Omental fat pad (tissue), 4 donors: ENCODE data around the gene EIF2B2. TPM values are rescaled to one million over a fixed set of nuclear protein-coding genes. Genes with fewer than 3 reads are reported as not detected.

Experiments used
- ATAC-seq: fragments of 150-250 bp; one replicate; pipeline ENCODE4 v1.9.1; 2016; ENCODE audit warnings: mild to moderate bottlenecking, moderate library complexity; ENCODE audit not compliant: low FRiP score
- DNase-seq: peaks from one replicate; pipeline ENCODE4 v3.0.0-alpha.2; 2019; ENCODE audit warnings: low spot score
- CTCF ChIP-seq, 3 donors: fragments of 450-650 bp; IDR thresholded peaks; one replicate each; pipeline ENCODE4 v1.5.1; 2016 to 2017; ENCODE audit warnings: antibody characterized with exemption in 3 of 3, mild to moderate bottlenecking in 3 of 3, moderate library complexity in 2 of 3
- small RNA-seq: library from RNA; depleted of rRNA; stranded (forward); fragments of <200 nt; gene quantifications from one replicate; pipeline ENCODE3, GENCODE V24; 2016
- total RNA-seq, 4 donors: library from RNA; depleted of rRNA; stranded (reverse); fragments of >200 nt; gene quantifications; one replicate each; pipeline ENCODE4 v1.1.0, GENCODE V29; 2016

EIF2B2 gene
- total RNA-seq, 4 donors from 2014 or later: 23.6 to 42.0 (median 35.2) TPM

DNA sequence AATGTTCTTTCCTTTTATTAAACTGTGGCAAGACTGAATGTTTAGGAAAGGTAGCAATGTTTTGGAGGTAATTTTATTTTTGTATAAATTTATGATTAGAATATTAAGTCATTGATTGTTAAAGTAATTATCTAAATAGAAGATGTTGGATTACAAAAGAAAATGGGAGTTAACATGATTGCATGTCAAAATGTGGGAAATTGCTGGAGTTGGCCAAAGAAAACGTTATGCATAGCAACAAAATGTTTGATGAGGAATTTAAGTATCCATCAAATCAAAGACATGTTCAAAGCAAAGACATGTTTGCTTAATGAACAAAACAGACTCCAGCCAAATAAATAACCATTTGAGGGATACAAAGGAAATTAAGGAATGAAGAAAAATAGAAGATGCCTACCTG is 51.7 kb downstream of the EIF2B2 start:
- DNase-seq: no peak
- no peak for TF ChIP-seq CTCF (IDR thresholded peaks at IDR 0.05)
- no peak for ATAC-seq

DNA sequence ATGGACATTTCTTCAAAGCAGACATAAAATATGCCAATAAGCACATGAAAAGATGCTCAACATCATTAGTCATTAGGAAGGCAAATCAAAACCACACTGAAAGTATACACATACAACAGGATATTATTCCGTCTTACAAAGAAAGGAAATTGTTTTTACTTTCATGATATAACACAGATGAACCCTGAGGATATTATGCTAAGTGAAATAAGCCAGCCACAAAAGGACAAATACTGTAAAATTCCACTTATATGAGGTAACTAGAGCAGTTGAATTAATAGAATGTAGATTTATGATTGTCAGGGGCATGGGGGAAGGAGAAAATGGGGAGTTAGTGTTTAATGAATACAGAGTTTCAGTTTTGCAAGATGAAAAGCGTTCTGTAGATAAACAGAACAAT is 56.9 kb downstream of the EIF2B2 start:
- no peak for DNase-seq

DNA sequence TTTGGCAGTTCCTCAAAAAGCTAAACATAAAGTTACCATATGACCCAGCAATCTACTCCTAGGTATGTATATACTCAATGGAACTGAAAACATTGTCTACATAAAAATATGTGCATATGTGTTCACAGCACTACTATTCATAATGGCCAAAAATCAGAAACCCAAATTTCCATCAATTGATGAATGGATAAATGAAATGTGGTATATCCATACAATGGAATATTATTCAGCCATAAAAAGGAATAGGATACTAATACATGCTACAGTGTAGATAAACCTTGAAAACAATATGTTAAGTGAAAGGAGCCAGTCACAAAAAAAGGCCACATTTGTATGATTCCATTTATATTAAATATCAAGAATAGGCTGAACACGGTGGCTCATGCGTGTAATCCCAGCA is 57.7 kb downstream of the EIF2B2 start:
- DNase-seq (no peak), ATAC-seq (no peak)
- TF ChIP-seq CTCF (IDR thresholded peaks at IDR 0.05): no peak

More for the DNA sequence above, 56.9 kb downstream of the EIF2B2 start:
- no peak for TF ChIP-seq CTCF (IDR thresholded peaks at IDR 0.05)
- ATAC-seq: no peak

Small RNA genes within 50 kb of the gene (small RNA-seq; reads per million reads assigned to genes)
- not detected for gene RNU6-689P

Other genes with a start within 250 kb of the EIF2B2 start
- gene YLPM1, start 239.6 kb upstream of the EIF2B2 start, total RNA-seq: 10 to 100 TPM; 28.9 to 73.1 (median 47.3) TPM
- gene PROX2, start 126.8 kb upstream of the EIF2B2 start, total RNA-seq: not detected
- 100 to 1,000 TPM; 102 to 144 (median 114) TPM for gene DLST, start 121.0 kb upstream of the EIF2B2 start, total RNA-seq
- gene RPS6KL1, start 79.7 kb upstream of the EIF2B2 start, total RNA-seq: 1 to 10 TPM; 1.3 to 5.2 (median 1.5) TPM
- 10 to 100 TPM in 1 of 4 donors, 1 to 10 TPM in 3; 3.2 to 28.4 (median 7.1) TPM for gene PGF, start 47.3 kb upstream of the EIF2B2 start, total RNA-seq
- 10 to 100 TPM; 20.4 to 47.1 (median 24.4) TPM for gene MLH3, start 48.5 kb downstream of the EIF2B2 start, total RNA-seq
- 10 to 100 TPM; 10.7 to 17.0 (median 13.2) TPM for gene ACYP1, start 61.1 kb downstream of the EIF2B2 start, total RNA-seq
- gene ZC2HC1C, start 66.7 kb downstream of the EIF2B2 start, total RNA-seq: 1 to 10 TPM in 3 of 4 donors, under 1 TPM in 1; 0.48 to 5.6 (median 1.5) TPM
- 10 to 100 TPM; 40.1 to 68.3 (median 54.8) TPM for gene NEK9, start 124.1 kb downstream of the EIF2B2 start, total RNA-seq
- 100 to 1,000 TPM; 189 to 372 (median 341) TPM for gene TMED10, start 173.7 kb downstream of the EIF2B2 start, total RNA-seq